Measurements from ENCODE around the gene OTOGL.
"Not testable (repeated sequence)": the region's sequence is repeated elsewhere in the genome, so short reads cannot be mapped to it uniquely, and the experiment has no call there.

OTOGL gene

GRCh38 chr12:80199931-80200330 is 100.6 kb downstream of the OTOGL start:
- H3K27me3 ChIP-seq (ENCODE audit: control insufficient read depth, insufficient read depth, low read length), result no peaks in the 10 kb centered on the region

DNA sequence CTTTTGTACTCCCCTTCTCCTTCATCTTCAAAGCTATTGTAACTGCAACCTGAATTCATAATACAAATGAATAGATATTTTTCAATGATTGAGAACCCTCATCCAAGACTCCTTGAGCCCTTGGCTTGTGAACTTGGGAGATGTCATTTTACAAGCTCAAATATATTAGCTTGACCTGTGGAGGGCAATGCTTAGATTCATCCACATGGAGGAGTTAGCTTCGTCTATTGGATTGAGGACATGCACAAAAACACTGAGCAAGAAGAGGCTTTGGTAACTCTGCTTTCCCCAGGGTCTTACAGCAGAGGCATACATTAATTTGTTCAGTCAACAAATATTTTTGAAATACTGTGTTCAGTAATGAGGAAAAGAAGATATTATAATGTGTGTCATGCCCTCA is 101.1 kb downstream of the OTOGL start:
- H3K9me3 ChIP-seq (ENCODE audit: control insufficient read depth, insufficient read depth, low read depth, low read length), result no peaks in the 10 kb centered on the region
- H3K27me3 ChIP-seq (ENCODE audit: control insufficient read depth, insufficient read depth, low read length), result no peaks in the 10 kb centered on the region
- no peak overlapping the region for H3K4me3 ChIP-seq (ENCODE audit: low read depth, low read length)
- H3K4me1 ChIP-seq (ENCODE audit: control insufficient read depth, insufficient read depth, low read length), result no peaks in the 10 kb centered on the region
- H3K27ac ChIP-seq (ENCODE audit: low read depth, low read length), result no peak overlapping the region
- H3K36me3 ChIP-seq (ENCODE audit: control insufficient read depth, insufficient read depth, low read length), result no peaks in the 10 kb centered on the region
- no peak overlapping the region for H3K9ac ChIP-seq (ENCODE audit: low read length)

More at GRCh38 chr12:80199931-80200330, 100.6 kb downstream of the OTOGL start:
- H3K4me1 ChIP-seq (ENCODE audit: control insufficient read depth, insufficient read depth, low read length), result no peaks in the 10 kb centered on the region
- H3K27ac ChIP-seq (ENCODE audit: low read depth, low read length), result no peak overlapping the region
- no peaks in the 10 kb centered on the region for H3K36me3 ChIP-seq (ENCODE audit: control insufficient read depth, insufficient read depth, low read length)
- no peaks in the 10 kb centered on the region for H3K9me3 ChIP-seq (ENCODE audit: control insufficient read depth, insufficient read depth, low read depth, low read length)
- H3K9ac ChIP-seq (ENCODE audit: low read length), result no peak overlapping the region
- no peak overlapping the region for H3K4me3 ChIP-seq (ENCODE audit: low read depth, low read length)

DNA sequence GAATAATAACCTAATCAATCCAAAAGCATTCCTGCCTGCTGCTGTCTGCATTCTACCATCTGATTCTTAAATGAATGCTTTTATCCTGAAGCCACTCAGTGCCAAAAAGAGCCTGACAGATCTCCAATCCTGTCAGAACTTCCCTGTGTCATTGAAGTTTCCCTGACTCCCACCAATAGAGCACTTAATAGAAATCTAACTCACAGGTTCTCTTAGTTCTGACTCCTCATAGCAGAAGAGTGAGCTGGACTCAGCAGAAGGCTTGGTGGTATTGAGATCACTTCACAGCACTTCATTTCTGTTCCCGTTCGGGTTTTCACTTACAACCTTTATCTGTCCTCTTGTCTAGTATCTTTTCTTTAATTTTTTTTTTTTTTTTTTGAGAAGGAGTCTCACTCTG is 102.6 kb downstream of the OTOGL start:
- Histone ChIP-seq H3K9ac (ENCODE audit: low read length) (no peak overlapping the region), H3K9me3 (ENCODE audit: control insufficient read depth, insufficient read depth, low read depth, low read length) (no peaks in the 10 kb centered on the region), H3K27me3 (ENCODE audit: control insufficient read depth, insufficient read depth, low read length) (no peaks in the 10 kb centered on the region), H3K4me1 (ENCODE audit: control insufficient read depth, insufficient read depth, low read length) (no peaks in the 10 kb centered on the region), H3K4me3 (ENCODE audit: low read depth, low read length) (no peak overlapping the region), H3K36me3 (ENCODE audit: control insufficient read depth, insufficient read depth, low read length) (no peaks in the 10 kb centered on the region), H3K27ac (ENCODE audit: low read depth, low read length) (no peak overlapping the region)

DNA sequence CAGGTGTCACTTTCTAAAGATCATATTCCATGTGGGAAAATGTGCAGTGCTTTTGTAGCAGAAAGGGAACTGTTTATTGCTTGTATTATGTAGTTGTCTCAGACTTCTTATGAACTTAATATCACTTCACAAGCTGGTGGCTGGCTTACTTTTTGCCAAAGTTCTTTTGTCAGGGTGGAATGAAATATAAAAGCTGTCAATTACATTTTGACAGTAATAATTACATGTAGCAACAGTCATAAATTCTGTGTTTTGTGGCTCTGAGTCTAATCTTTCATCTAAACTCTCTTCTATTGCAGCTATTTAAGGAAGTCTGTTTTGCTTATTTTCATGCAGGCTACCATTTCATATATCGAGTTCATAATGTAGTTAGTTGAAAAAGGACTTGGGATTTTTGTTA is 106.6 kb downstream of the OTOGL start:
- H3K9ac ChIP-seq (ENCODE audit: low read length), result no peak overlapping the region
- no peaks in the 10 kb centered on the region for H3K9me3 ChIP-seq (ENCODE audit: control insufficient read depth, insufficient read depth, low read depth, low read length)
- H3K4me3 ChIP-seq (ENCODE audit: low read depth, low read length), result no peak overlapping the region
- no peaks in the 10 kb centered on the region for H3K4me1 ChIP-seq (ENCODE audit: control insufficient read depth, insufficient read depth, low read length)
- H3K27me3 ChIP-seq (ENCODE audit: control insufficient read depth, insufficient read depth, low read length), result no peaks in the 10 kb centered on the region
- no peaks in the 10 kb centered on the region for H3K36me3 ChIP-seq (ENCODE audit: control insufficient read depth, insufficient read depth, low read length)
- no peak overlapping the region for H3K27ac ChIP-seq (ENCODE audit: low read depth, low read length)

GRCh38 chr12:80208071-80208470 is 108.7 kb downstream of the OTOGL start:
- no peaks in the 10 kb centered on the region for H3K36me3 ChIP-seq (ENCODE audit: control insufficient read depth, insufficient read depth, low read length)
- no peak overlapping the region for H3K9ac ChIP-seq (ENCODE audit: low read length)
- H3K4me3 ChIP-seq (ENCODE audit: low read depth, low read length), result no peak overlapping the region
- no peaks in the 10 kb centered on the region for H3K9me3 ChIP-seq (ENCODE audit: control insufficient read depth, insufficient read depth, low read depth, low read length)
- peaks cover 11% of the 10 kb centered on the region; the same call in 1 of the 2 replicates for H3K4me1 ChIP-seq (ENCODE audit: control insufficient read depth, insufficient read depth, low read length)
- no peak overlapping the region for H3K27ac ChIP-seq (ENCODE audit: low read depth, low read length)
- H3K27me3 ChIP-seq (ENCODE audit: control insufficient read depth, insufficient read depth, low read length), result no peaks in the 10 kb centered on the region

DNA sequence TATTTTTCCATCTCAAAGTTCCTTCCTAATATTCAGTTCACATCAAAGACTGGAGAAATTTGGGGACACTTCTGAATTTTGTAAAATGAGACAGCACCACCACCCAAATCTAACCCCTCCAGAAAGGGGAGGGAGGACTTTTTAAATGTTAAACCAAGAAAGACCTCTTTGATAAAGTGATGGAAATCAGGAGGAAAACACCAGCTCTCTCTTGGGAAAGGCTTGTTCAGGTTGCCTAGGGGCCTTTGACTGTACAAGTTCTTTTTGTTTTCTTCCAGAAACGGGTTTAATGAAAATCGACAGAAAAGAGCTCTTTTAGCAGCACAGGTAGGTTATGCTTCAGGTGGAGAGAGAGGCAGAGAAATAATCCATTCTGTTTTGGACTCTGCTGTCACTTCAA is 112.3 kb downstream of the OTOGL start:
- no peaks in the 10 kb centered on the region for H3K9me3 ChIP-seq (ENCODE audit: control insufficient read depth, insufficient read depth, low read depth, low read length)
- no peak overlapping the region for H3K27ac ChIP-seq (ENCODE audit: low read depth, low read length)
- H3K9ac ChIP-seq (ENCODE audit: low read length), result no peak overlapping the region
- peaks cover 24% of the 10 kb centered on the region for H3K4me1 ChIP-seq (ENCODE audit: control insufficient read depth, insufficient read depth, low read length)
- H3K4me3 ChIP-seq (ENCODE audit: low read depth, low read length), result no peak overlapping the region
- H3K27me3 ChIP-seq (ENCODE audit: control insufficient read depth, insufficient read depth, low read length), result no peaks in the 10 kb centered on the region
- no peaks in the 10 kb centered on the region for H3K36me3 ChIP-seq (ENCODE audit: control insufficient read depth, insufficient read depth, low read length)

- peaks cover 31% of the 10 kb centered on the region for H3K4me1 ChIP-seq (ENCODE audit: control insufficient read depth, insufficient read depth, low read length)
- H3K4me3 ChIP-seq (ENCODE audit: low read depth, low read length), result no peak overlapping the region
- H3K27ac ChIP-seq (ENCODE audit: low read depth, low read length), result no peak overlapping the region
- H3K9ac ChIP-seq (ENCODE audit: low read length), result no peak overlapping the region
- H3K9me3 ChIP-seq (ENCODE audit: control insufficient read depth, insufficient read depth, low read depth, low read length), result no peaks in the 10 kb centered on the region
- H3K27me3 ChIP-seq (ENCODE audit: control insufficient read depth, insufficient read depth, low read length), result no peaks in the 10 kb centered on the region
- no peaks in the 10 kb centered on the region for H3K36me3 ChIP-seq (ENCODE audit: control insufficient read depth, insufficient read depth, low read length)
These were observed 113.8 kb downstream of the OTOGL start for GRCh38 chr12:80212938-80213645.

DNA sequence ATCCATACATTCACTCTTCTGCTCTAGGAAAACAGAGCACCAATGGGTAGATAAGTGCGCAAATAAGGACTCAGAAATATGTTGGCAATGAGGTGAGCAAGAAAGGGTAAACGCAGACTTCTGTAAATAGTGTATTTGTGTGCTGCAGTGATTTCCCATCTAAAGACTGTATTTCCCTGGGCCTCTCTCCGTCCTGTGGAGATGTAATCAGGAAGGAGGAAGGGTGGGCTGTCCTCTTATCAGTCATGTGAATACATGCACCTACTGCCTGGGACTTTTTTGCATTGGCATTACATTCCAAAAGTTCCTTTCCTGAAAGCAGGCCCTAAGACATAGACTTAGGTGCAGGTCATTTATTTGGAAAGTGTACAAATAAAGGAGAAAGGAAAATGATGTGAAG is 114.5 kb downstream of the OTOGL start:
- H3K4me1 ChIP-seq (ENCODE audit: control insufficient read depth, insufficient read depth, low read length), result peaks cover 31% of the 10 kb centered on the region
- H3K4me3 ChIP-seq (ENCODE audit: low read depth, low read length), result no peak overlapping the region
- H3K36me3 ChIP-seq (ENCODE audit: control insufficient read depth, insufficient read depth, low read length), result no peaks in the 10 kb centered on the region
- H3K9me3 ChIP-seq (ENCODE audit: control insufficient read depth, insufficient read depth, low read depth, low read length), result no peaks in the 10 kb centered on the region
- H3K27me3 ChIP-seq (ENCODE audit: control insufficient read depth, insufficient read depth, low read length), result no peaks in the 10 kb centered on the region
- H3K27ac ChIP-seq (ENCODE audit: low read depth, low read length), result no peak overlapping the region
- no peak overlapping the region for H3K9ac ChIP-seq (ENCODE audit: low read length)

DNA sequence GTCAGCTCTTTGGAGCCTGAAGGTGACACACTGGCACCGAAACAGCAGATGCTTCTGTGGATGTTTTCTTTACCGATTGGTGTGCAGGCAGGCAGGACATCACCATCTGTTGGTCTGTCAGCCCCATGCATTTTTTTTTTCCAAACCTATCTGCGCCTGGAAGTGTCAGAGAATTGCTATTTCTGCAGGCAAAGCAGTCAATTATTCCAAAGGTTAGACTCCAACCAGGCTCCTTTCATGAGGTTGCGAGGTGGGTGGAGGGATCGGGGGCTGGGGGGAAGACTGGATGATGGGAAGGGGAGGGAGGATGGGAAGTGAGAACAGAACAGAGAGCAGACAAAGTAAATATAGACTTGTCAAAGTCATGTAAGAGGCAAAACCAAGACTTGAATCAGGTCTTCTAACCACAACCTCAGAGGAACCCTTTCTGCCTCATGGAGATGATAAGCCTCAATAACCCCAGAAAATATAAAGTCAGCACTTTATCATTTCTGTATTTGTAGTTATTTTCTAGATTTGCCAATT is 117.7 kb downstream of the OTOGL start:
- Histone ChIP-seq H3K27me3 (ENCODE audit: control insufficient read depth, insufficient read depth, low read length) (no peaks in the 10 kb centered on the region), H3K9me3 (ENCODE audit: control insufficient read depth, insufficient read depth, low read depth, low read length) (no peaks in the 10 kb centered on the region), H3K4me3 (ENCODE audit: low read depth, low read length) (no peak overlapping the region), H3K27ac (ENCODE audit: low read depth, low read length) (no peak overlapping the region), H3K36me3 (ENCODE audit: control insufficient read depth, insufficient read depth, low read length) (no peaks in the 10 kb centered on the region), H3K9ac (ENCODE audit: low read length) (no peak overlapping the region), H3K4me1 (ENCODE audit: control insufficient read depth, insufficient read depth, low read length) (peaks cover 27% of the 10 kb centered on the region)

DNA sequence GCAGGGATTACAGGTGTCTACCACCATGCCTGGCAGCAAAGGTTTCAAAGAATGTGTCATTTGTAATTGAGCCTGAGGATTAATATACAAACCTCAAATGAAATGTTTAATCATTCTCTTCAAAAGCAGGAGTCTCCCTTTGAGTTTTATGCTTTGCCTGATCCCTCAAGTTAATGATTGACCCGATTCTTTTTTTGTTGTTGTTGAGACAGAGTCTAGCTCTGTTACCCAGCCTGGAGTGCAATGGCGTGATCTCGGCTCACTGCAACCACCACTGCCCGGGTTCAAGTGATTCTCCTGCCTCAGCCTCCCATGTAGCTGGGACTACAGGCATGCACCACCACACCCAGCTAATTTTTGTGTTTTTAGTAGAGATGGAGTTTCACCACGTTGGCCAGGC is 119.6 kb downstream of the OTOGL start:
- H3K9ac ChIP-seq (ENCODE audit: low read length); H3K27me3 ChIP-seq (ENCODE audit: control insufficient read depth, insufficient read depth, low read length); H3K9me3 ChIP-seq (ENCODE audit: control insufficient read depth, insufficient read depth, low read depth, low read length); H3K4me3 ChIP-seq (ENCODE audit: low read depth, low read length); H3K36me3 ChIP-seq (ENCODE audit: control insufficient read depth, insufficient read depth, low read length); H3K27ac ChIP-seq (ENCODE audit: low read depth, low read length): not testable (repeated sequence)
- peaks cover 12% of the 10 kb centered on the region for H3K4me1 ChIP-seq (ENCODE audit: control insufficient read depth, insufficient read depth, low read length)

- Histone ChIP-seq H3K9me3 (ENCODE audit: control insufficient read depth, insufficient read depth, low read depth, low read length) (no peaks in the 10 kb centered on the region), H3K27ac (ENCODE audit: low read depth, low read length) (no peak overlapping the region), H3K27me3 (ENCODE audit: control insufficient read depth, insufficient read depth, low read length) (no peaks in the 10 kb centered on the region), H3K4me3 (ENCODE audit: low read depth, low read length) (no peak overlapping the region), H3K36me3 (ENCODE audit: control insufficient read depth, insufficient read depth, low read length) (no peaks in the 10 kb centered on the region), H3K9ac (ENCODE audit: low read length) (no peak overlapping the region), H3K4me1 (ENCODE audit: control insufficient read depth, insufficient read depth, low read length) (peaks cover 9% of the 10 kb centered on the region)
These were observed 120.0 kb downstream of the OTOGL start for GRCh38 chr12:80219345-80219744.
